Erythroblast (primary cell): Measurements from ENCODE around the gene ATP6V0B.

ENCODE experiments used
- GATA1 ChIP-seq: IDR thresholded peaks from 2 replicates; pipeline ENCODE4 v1.6.1; 2011; ENCODE audit warnings: low read depth, mild to moderate bottlenecking, control low read depth, low read length, moderate library complexity
- POLR2A ChIP-seq: IDR thresholded peaks from 2 replicates; pipeline ENCODE4 v1.6.1; 2011; ENCODE audit warnings: mild to moderate bottlenecking, low read length

DNA sequence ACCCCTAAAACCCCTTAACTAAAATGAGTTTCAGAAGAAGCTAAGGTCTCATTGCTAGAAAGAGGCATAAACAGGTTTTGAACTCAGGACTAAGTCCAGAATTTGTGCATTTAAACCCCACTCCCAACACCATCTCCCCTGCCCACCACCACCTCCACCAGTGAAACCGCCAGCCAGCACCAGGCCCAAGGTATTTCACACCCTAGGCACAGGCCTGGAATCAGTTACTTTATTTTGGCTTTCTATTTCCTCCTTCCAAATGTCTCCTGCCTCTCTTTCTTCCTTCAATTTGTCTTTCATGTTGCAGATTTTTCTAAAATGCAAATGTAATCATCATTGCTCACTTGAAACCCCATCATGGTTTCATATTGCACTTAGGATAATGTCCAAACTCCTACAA lies 29.9 kb upstream of the ATP6V0B start:
- no peak for TF ChIP-seq POLR2A
- no peak for TF ChIP-seq GATA1
